A673 (cell line): ENCODE data around the gene TMEM178B. TPM values are rescaled to one million over a fixed set of nuclear protein-coding genes. Genes with fewer than 3 reads are reported as not detected.

Source experiments
- BruUV-seq: library from RNA; stranded (reverse); fragments of 400-500 nt; replicated peaks from 2 replicates; lab custom pipeline; 2021; lab: Mats Ljungman, UMichigan
- CTCF ChIA-PET: fragments of 300-600 bp; sonication (Branson Sonifier 250); formaldehyde crosslinking; loops from one replicate; lab custom pipeline; 2022; ENCODE audit warnings: antibody characterized with exemption; lab: Charles Lee
- POLR2A ChIA-PET: fragments of 300-600 bp; sonication (Branson Sonifier 250); formaldehyde crosslinking; loops from one replicate; lab custom pipeline; 2022; ENCODE audit warnings: antibody characterized with exemption; ENCODE audit not compliant: low non-redundant PET; lab: Charles Lee
- DNase-seq: peaks from one replicate; pipeline ENCODE4 v3.0.0-alpha.2; 2015; ENCODE audit warnings: low spot score
- H3K27ac ChIP-seq: fragments of 200-600 bp; sonication (generic); 2 replicates; pipeline ENCODE4 v1.5.1; 2016; ENCODE audit warnings: mixed run types, low read depth, mild to moderate bottlenecking, mixed read lengths, antibody characterized with exemption, low read length; ENCODE audit not compliant: poor library complexity, severe bottlenecking
- H3K27me3 ChIP-seq: fragments of 200-600 bp; sonication (generic); replicated peaks from 2 replicates; pipeline ENCODE4 v1.6.1; 2017; ENCODE audit warnings: mixed run types, low read depth, mild to moderate bottlenecking, mixed read lengths, antibody characterized with exemption, low read length; ENCODE audit not compliant: insufficient read depth, poor library complexity
- H3K36me3 ChIP-seq: fragments of 200-600 bp; sonication (generic); 2 replicates; pipeline ENCODE4 v1.6.1; 2016; ENCODE audit warnings: mixed run types, mild to moderate bottlenecking, mixed read lengths, antibody characterized with exemption, low read length; ENCODE audit not compliant: insufficient read depth, poor library complexity, severe bottlenecking
- H3K4me1 ChIP-seq: fragments of 200-600 bp; sonication (generic); 2 replicates; pipeline ENCODE4 v1.6.1; 2017; ENCODE audit warnings: mixed run types, mild to moderate bottlenecking, mixed read lengths, antibody characterized with exemption, low read length; ENCODE audit not compliant: insufficient read depth, poor library complexity, severe bottlenecking
- H3K4me3 ChIP-seq: fragments of 200-600 bp; sonication (generic); 2 replicates; pipeline ENCODE4 v1.5.1; 2016; ENCODE audit warnings: low read depth, mixed run types, mild to moderate bottlenecking, mixed read lengths, low read length; ENCODE audit not compliant: poor library complexity, severe bottlenecking
- H3K9me3 ChIP-seq: fragments of 200-600 bp; sonication (generic); 2 replicates; pipeline ENCODE4 v1.6.1; 2016; ENCODE audit warnings: mixed run types, low read depth, mild to moderate bottlenecking, mixed read lengths, antibody characterized with exemption, low read length; ENCODE audit not compliant: poor library complexity, severe bottlenecking
- CTCF ChIP-seq: fragments of 300-800, 200-600 bp; sonication (generic); conservative IDR thresholded peaks from 2 replicates; pipeline ENCODE4 v1.5.1; 2017; ENCODE audit warnings: low read depth, mild to moderate bottlenecking, antibody characterized with exemption, low read length, moderate library complexity, mixed read lengths
- EZH2 ChIP-seq: fragments of 200-600 bp; sonication (generic); IDR thresholded peaks from 2 replicates; pipeline ENCODE4 v1.6.1; 2017; ENCODE audit warnings: borderline replicate concordance, low read depth, mild to moderate bottlenecking, mixed read lengths, antibody characterized with exemption, low read length; ENCODE audit not compliant: poor library complexity, severe bottlenecking
- intact Hi-C: fragments of 100-400 bp; cut with micrococcal nuclease; formaldehyde crosslinking; loops from one replicate; pipeline ENCODE4 v1.10.0; 2022; ENCODE audit not compliant: unreplicated experiment
- total RNA-seq: library from RNA; stranded (reverse); gene quantifications from 2 replicates; pipeline ENCODE4 v1.2.3, GENCODE V29; 2021

TMEM178B gene
- total RNA-seq, 1 experiment from 2014 or later = 2.8 TPM

DNA sequence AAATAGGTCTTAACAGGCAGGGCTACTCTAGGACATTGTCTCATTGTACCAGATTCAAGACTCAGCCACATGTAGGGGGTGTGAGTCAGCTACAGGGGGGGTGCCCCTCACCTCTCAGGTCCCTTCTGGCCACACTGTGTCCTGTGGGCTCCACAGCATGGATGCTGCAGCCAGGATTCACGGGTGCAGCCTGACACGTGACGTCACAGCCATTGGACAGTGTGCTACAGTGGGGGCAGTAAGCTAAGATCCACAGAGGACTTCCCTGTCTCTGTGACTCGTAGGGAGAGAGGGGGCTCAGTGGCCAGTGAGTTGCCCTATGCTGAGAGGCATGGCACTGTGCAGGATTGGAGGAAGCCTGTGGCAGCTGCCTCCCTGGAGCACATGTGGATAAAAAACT is 77.9 kb downstream of the TMEM178B start:
- Histone ChIP-seq H3K4me3 (no peak overlapping the region), H3K36me3 (no peaks in the 10 kb centered on the region), H3K27me3 (no peaks in the 10 kb centered on the region), H3K4me1 (no peaks in the 10 kb centered on the region), H3K9me3 (no peaks in the 10 kb centered on the region), H3K27ac (no peak overlapping the region)
- BruUV-seq = no TSS peak
- CTCF ChIA-PET = no interaction called here
- intact Hi-C loops = no loop called here
- TF ChIP-seq CTCF (no peak), EZH2 (no peak)
- POLR2A ChIA-PET = no interaction called here
- no peak for DNase-seq

DNA sequence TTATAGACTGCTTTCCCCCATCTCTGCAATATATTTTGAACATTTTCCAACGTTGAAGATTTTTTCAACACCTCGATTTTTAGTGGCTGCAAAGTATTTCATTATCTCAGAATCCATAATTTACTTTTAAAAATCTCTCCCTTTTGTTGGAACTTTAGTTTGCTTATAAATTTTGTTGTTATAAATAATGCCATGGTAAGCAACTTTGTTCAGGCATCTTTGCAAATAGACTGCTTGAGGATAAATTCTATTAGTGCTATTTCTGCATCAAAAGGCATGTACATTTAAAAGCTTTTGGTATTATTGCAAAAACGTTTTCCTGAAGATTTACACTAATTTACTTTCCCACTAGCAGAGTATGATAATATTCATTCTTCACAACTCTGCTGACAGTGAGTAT is 79.4 kb downstream of the TMEM178B start:
- no peaks in the 10 kb centered on the region for H3K27me3 ChIP-seq
- TF ChIP-seq CTCF = no peak
- TF ChIP-seq EZH2 = no peak
- H3K4me1 ChIP-seq = no peaks in the 10 kb centered on the region
- POLR2A ChIA-PET = no interaction called here
- CTCF ChIA-PET = no interaction called here
- H3K36me3 ChIP-seq = no peaks in the 10 kb centered on the region
- DNase-seq = no peak
- no peak overlapping the region for H3K27ac ChIP-seq
- H3K4me3 ChIP-seq = no peak overlapping the region
- intact Hi-C loops = no loop called here
- no TSS peak for BruUV-seq
- H3K9me3 ChIP-seq = no peaks in the 10 kb centered on the region

- no peaks in the 10 kb centered on the region for H3K36me3 ChIP-seq
- no peak for DNase-seq
- ChIA-PET CTCF (no interaction called here), POLR2A (no interaction called here)
- H3K4me3 ChIP-seq = no peak overlapping the region
- H3K27ac ChIP-seq = no peak overlapping the region
- no TSS peak for BruUV-seq
- no peaks in the 10 kb centered on the region for H3K9me3 ChIP-seq
- intact Hi-C loops = no loop called here
- H3K4me1 ChIP-seq = no peaks in the 10 kb centered on the region
- H3K27me3 ChIP-seq = no peaks in the 10 kb centered on the region
- TF ChIP-seq CTCF (no peak), EZH2 (no peak)
Observed at GRCh38 chr7:141154131-141154732, 80.4 kb downstream of the TMEM178B start.
